Pancreas (tissue), 10 donors: ENCODE measurements around the gene CDK14. TPM values are rescaled to one million over a fixed set of nuclear protein-coding genes. Genes with fewer than 3 reads are reported as not detected.

Experiments
- ATAC-seq, 4 donors: fragments of 200-7000 bp; cut with Tn5 transposase; one replicate each; pipeline versions ENCODE4 v1.8.0 to v1.9.1; 2020; ENCODE audit warnings: mild to moderate bottlenecking in 4 of 4, moderate library complexity in 4 of 4
- DNase-seq, 6 donors: peaks; one replicate each; pipeline ENCODE4 v3.0.0-alpha.2; 2020
- FAIRE-seq: peaks from 2 replicates; lab custom pipeline; 2012; peaks lifted over from hg19 to GRCh38; lab: Jason Lieb, UNC
- H3K27ac ChIP-seq, 4 donors: fragments of 200-600 bp; sonication (generic); 1 replicate in 3 of 4; 2 replicates in 1 of 4; pipeline versions ENCODE4 v1.5.0 to v1.8.0; 2020
- H3K27me3 ChIP-seq, 4 donors: fragments of 200-600 bp; one replicate each; pipeline ENCODE4 v1.8.0; 2021
- H3K36me3 ChIP-seq, 3 donors: fragments of 200-600 bp; sonication (generic) in 1 of 3; one replicate each; pipeline versions ENCODE4 v1.5.0 to v1.8.0; 2020 to 2021
- H3K4me1 ChIP-seq, 3 donors: fragments of 200-600 bp; one replicate each; pipeline ENCODE4 v1.8.0; 2021
- H3K4me3 ChIP-seq, 4 donors: fragments of 200-600 bp; sonication (generic) in 2 of 4; one replicate each; pipeline versions ENCODE4 v1.5.0 to v1.8.0; 2020 to 2021
- H3K9me3 ChIP-seq, 4 donors: fragments of 200-600 bp; one replicate each; pipeline ENCODE4 v1.8.0; 2021
- WGBS, 2 donors: extraction: QIAGEN DNeasy Blood & Tissue Kit; methylation state at CpG; one replicate each; pipeline ENCODE4 v1.1.7; 2013; 5-methylcytosine and 5-hydroxymethylcytosine counted together
- intact Hi-C, 3 donors: fragments of 100-400 bp; cut with DNase I; formaldehyde crosslinking; loops; one replicate each; pipeline versions ENCODE4 v1.11.1 to v1.14.2; 2022
- polyA plus RNA-seq, 2 donors: library from polyadenylated mRNA; stranded (reverse); fragments of 200-250 nt; gene quantifications; one replicate each; pipeline ENCODE4 v1.2.3, GENCODE V29; 2013
- total RNA-seq, 6 donors: library from RNA; stranded (reverse); fragmentation: NEBNext Ultra II Directional in 4 of 6; extraction: Animal tissue kit (Norgen Biotek cat#: 25700) in 4 of 6; gene quantifications; one replicate each; pipeline versions ENCODE4 v1.2.1 to v1.2.4, GENCODE V29; 2021 to 2023
- TF ChIP-seq, protein P1 (sequence below), 4 donors: fragments of 200-600 bp; sonication (generic) in 3 of 4; IDR thresholded peaks; one replicate each; pipeline versions ENCODE4 v1.5.0 to v1.8.0; 2021; ENCODE audit warnings: antibody characterized with exemption in 4 of 4
- donor health status: healthy with polysubstance abuse.
- donor health status: DM: no; HTN: no; CAD: no; lungs with moderate emphysema.
- donor health status: DM: no; HTN: no; CAD: no.
- donor health status: control.
- donor health status: control.
- donor health status: Bipolar disorder and iron deficiency.
- donor health status: DM: yes; HTN: yes; CAD: no.
- donor health status: DM: no; HTN: no; CAD: no.
- donor health status: DM: no; HTN: no; CAD: no.
- donor health status: DM: yes; HTN: yes; CAD: no.

Gene CDK14
- total and polyA plus RNA-seq, 8 donors: 4.5 to 48.3 (median 24.7) TPM

DNA sequence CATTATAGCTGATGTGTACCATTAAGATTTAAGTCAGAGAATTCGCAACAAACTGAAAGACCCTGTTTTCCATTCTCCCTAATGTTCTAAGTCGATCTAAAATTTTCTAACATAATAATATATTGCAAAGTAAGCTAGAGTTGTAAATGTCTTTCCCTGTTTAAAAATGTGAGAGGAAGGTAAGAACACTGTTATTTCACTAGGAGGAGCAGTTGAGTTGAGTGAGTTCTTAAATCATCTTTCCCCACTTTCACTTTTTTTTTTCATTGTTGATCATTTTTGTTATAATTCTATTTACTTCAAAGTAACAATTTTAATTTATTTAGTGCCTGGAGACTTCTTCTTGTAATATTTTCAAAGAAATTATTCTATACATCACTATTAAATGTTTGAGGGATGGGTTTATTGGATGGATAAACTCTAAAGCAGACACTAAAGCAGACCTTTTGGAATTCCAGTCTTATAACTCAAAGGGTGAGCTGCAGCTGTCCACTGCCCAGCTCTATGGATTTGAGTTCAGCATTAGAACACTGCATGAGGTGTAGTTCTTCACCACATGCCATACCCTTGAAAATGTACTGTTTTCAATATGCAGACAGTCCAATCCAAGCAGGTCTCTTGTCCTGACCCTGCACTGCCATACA lies 486.9 kb downstream of the CDK14 start:
- WGBS, 2 donors: 49 to 66% methylated on average over 2 of the region's 2 CpGs

DNA sequence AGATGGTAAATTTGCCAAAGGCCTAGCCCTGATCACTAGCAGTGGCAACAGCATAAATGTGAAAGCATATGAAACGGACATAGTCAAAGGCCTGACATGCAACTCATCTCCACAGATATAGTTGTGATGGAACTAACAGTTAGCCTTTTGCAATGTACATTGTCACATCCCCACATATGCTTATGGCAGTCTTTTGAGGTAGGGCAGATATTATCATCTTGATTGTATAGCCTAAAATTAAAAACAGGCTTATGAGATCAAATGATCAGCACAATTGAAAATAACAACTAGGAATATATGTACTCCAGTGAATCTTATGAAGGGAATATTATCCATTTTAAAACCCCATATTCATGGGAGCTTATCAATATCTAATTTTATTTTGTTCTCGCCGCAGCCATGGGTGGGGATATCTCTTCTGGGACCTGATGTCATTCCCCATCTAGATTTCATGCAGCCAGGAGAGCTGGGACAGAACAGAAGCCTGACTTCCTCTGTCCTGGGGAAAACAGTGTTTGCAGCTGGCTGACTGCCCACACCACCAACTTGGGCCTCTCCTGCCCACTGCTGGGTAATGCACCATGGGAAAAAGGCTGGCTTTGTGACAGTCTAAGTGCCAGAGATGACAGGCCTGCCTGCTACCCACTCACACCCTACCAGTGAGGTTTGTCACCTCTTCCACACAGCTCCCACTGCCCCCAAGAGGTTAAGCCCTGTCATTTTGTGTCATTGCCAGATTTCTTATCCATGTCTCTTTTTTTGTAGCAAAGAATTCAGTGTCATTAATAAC lies 487.9 kb downstream of the CDK14 start:
- no peak overlapping the region for H3K4me3 ChIP-seq
- ATAC-seq (peak in 3 of 4 donors; percentile 65 to 73 (median 67)), FAIRE-seq (no peak), DNase-seq (peak in 4 of 6 donors; percentile 8 to 41 (median 18))
- intact Hi-C loops: loop anchor here in 1 of 3 donors (10.0 kb wide), 1 partner anchor 561 kb away; no protein-coding TSS in a partner anchor
- WGBS, 2 donors: 70 to 73% methylated on average over 3 of the region's 3 CpGs
- no peaks in the 10 kb centered on the region for H3K36me3 ChIP-seq
- no peak overlapping the region for H3K27ac ChIP-seq
- H3K4me1 ChIP-seq: no peaks in the 10 kb centered on the region
- TF ChIP-seq, protein P1, sequence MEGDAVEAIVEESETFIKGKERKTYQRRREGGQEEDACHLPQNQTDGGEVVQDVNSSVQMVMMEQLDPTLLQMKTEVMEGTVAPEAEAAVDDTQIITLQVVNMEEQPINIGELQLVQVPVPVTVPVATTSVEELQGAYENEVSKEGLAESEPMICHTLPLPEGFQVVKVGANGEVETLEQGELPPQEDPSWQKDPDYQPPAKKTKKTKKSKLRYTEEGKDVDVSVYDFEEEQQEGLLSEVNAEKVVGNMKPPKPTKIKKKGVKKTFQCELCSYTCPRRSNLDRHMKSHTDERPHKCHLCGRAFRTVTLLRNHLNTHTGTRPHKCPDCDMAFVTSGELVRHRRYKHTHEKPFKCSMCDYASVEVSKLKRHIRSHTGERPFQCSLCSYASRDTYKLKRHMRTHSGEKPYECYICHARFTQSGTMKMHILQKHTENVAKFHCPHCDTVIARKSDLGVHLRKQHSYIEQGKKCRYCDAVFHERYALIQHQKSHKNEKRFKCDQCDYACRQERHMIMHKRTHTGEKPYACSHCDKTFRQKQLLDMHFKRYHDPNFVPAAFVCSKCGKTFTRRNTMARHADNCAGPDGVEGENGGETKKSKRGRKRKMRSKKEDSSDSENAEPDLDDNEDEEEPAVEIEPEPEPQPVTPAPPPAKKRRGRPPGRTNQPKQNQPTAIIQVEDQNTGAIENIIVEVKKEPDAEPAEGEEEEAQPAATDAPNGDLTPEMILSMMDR (IDR thresholded peaks at IDR 0.05): no peak
- no peaks in the 10 kb centered on the region for H3K27me3 ChIP-seq
- H3K9me3 ChIP-seq: no peaks in the 10 kb centered on the region

More for the DNA sequence above, 486.9 kb downstream of the CDK14 start:
- H3K4me1 ChIP-seq: no peaks in the 10 kb centered on the region
- intact Hi-C loops: loop anchor here in 1 of 3 donors (10.0 kb wide), 1 partner anchor 562 kb away; no protein-coding TSS in a partner anchor
- H3K27me3 ChIP-seq: no peaks in the 10 kb centered on the region
- TF ChIP-seq, protein P1 (IDR thresholded peaks at IDR 0.05): peak in 2 of 4 donors; percentile 20 to 31
- no peak overlapping the region for H3K27ac ChIP-seq
- no peaks in the 10 kb centered on the region for H3K36me3 ChIP-seq
- FAIRE-seq (peak; percentile 85), DNase-seq (no peak), ATAC-seq (peak in 3 of 4 donors; percentile 56 to 71 (median 62))
- no peak overlapping the region for H3K4me3 ChIP-seq
- no peaks in the 10 kb centered on the region for H3K9me3 ChIP-seq

DNA sequence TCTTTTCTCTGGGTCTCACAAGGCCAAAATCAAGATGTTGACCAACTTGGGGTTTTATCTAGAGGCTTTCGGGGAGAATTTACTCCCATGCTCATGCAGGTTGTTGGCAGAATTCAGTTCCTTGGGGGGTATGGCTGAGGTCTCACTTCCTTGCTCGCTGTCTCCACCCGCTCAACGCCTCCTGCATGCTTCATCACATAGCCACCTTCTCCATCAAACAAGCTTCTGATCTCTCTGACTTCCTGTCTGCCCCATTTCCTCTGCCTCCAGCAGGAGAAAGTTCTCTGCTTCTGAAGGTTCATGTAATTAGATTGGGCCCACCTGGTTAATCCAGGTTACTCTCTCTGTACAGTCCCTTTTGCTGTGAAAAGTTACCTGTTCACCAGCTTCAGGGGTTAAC lies 489.1 kb downstream of the CDK14 start:
- WGBS, 2 donors: 81 to 82% methylated on average over 4 of the region's 4 CpGs
- ATAC-seq (no peak), FAIRE-seq (no peak), DNase-seq (no peak)
- intact Hi-C loops: loop anchor here in 1 of 3 donors (10.0 kb wide), 1 partner anchor 560 kb away; no protein-coding TSS in a partner anchor
- H3K36me3 ChIP-seq: no peaks in the 10 kb centered on the region
- no peak overlapping the region for H3K27ac ChIP-seq
- TF ChIP-seq, protein P1 (IDR thresholded peaks at IDR 0.05): no peak
- no peaks in the 10 kb centered on the region for H3K9me3 ChIP-seq
- H3K27me3 ChIP-seq: no peaks in the 10 kb centered on the region
- H3K4me3 ChIP-seq: no peak overlapping the region
- no peaks in the 10 kb centered on the region for H3K4me1 ChIP-seq

DNA sequence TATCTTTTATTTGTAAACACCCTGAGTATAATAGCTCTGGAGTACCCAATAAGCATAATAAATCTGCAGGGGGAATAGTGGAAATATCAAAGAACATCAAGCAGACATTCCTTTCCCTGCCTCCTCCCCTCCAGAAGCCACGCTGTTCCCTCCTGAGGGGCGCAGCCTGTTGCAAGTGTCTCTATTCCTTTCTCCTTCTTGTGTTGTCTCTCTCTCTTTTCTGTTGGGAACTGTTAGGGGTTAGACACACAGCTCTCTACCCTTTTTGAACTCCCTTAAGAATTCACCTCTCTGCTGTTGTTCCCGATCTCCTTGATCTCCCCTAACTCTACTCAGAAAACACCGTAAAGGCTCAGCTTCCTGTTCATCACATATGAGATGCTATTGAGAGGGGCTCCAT lies 490.1 kb downstream of the CDK14 start:
- intact Hi-C loops: loop anchor here in 1 of 3 donors (10.0 kb wide), 1 partner anchor 559 kb away; no protein-coding TSS in a partner anchor
- ATAC-seq (no peak), DNase-seq (no peak), FAIRE-seq (no peak)
- H3K4me1 ChIP-seq: no peaks in the 10 kb centered on the region
- no peaks in the 10 kb centered on the region for H3K27me3 ChIP-seq
- TF ChIP-seq, protein P1 (IDR thresholded peaks at IDR 0.05): no peak
- H3K9me3 ChIP-seq: no peaks in the 10 kb centered on the region
- 96% methylated on average over 4 of the region's 4 CpGs for WGBS, 2 donors
- H3K27ac ChIP-seq: no peak overlapping the region
- H3K4me3 ChIP-seq: no peak overlapping the region
- H3K36me3 ChIP-seq: no peaks in the 10 kb centered on the region
